SK-N-SH (cell line): ENCODE measurements around the gene VAMP5. TPM values are rescaled to one million over a fixed set of nuclear protein-coding genes. Genes with fewer than 3 reads are reported as not detected.

Experiments used
- CTCF ChIA-PET: fragments of 300-600, 350-600 bp; formaldehyde crosslinking; extraction: SDS; loops from one replicate; lab custom pipeline; 2021; lab: Yijun Ruan, JAX
- POLR2A ChIA-PET: fragments of 350-600 bp; sonication (Branson Sonifier 250); formaldehyde crosslinking; extraction: SDS; loops from one replicate; lab custom pipeline; 2020; ENCODE audit warnings: antibody characterized with exemption, inconsistent platforms; lab: Yijun Ruan, JAX
- DNase-seq: peaks from one replicate; pipeline ENCODE4 v3.0.0; 2012
- H2AFZ ChIP-seq: fragments of 200-600 bp; sonication (generic); 2 replicates; pipeline ENCODE4 v1.8.1; 2016; ENCODE audit warnings: antibody characterized with exemption, mild to moderate bottlenecking, low read depth
- H3F3A ChIP-seq: fragments of 200-600 bp; sonication (generic); replicated peaks from 2 replicates; pipeline ENCODE3; 2016; ENCODE audit warnings: antibody characterized with exemption, mild to moderate bottlenecking; ENCODE audit not compliant: insufficient read depth
- H3K27ac ChIP-seq, 2 experiments: fragments of 200-500 bp in 1 of 2; fragments of 200-600 bp in 1 of 2; sonication (Bioruptor generic) in 1 of 2; sonication (generic), shearing (Covaris generic) in 1 of 2; 2 replicates each; pipeline versions ENCODE4 v1.5.1 to v1.6.1; 2014 to 2016; ENCODE audit warnings: low read depth in 2 of 2, inconsistent platforms in 1 of 2, low read length in 1 of 2, mild to moderate bottlenecking in 1 of 2, mixed read lengths in 1 of 2
- H3K27me3 ChIP-seq: fragments of 200-600 bp; sonication (generic), shearing (Covaris generic); 2 replicates; pipeline ENCODE4 v1.6.1; 2016; ENCODE audit warnings: mixed run types; ENCODE audit not compliant: insufficient read depth
- H3K36me3 ChIP-seq, 2 experiments: fragments of 200-500 bp in 1 of 2; fragments of 200-600 bp in 1 of 2; sonication (Bioruptor generic) in 1 of 2; sonication (generic) in 1 of 2; replicated peaks in 1 of 2; 2 replicates each; pipeline versions ENCODE3 to v1.5.1; 2014 to 2016; ENCODE audit warnings: low read length in 1 of 2, mild to moderate bottlenecking in 1 of 2; ENCODE audit not compliant: insufficient read depth in 2 of 2, control insufficient read depth in 1 of 2
- H3K4me1 ChIP-seq, 2 experiments: fragments of 200-500 bp in 1 of 2; fragments of 200-600 bp in 1 of 2; sonication (Bioruptor generic) in 1 of 2; sonication (generic), shearing (Covaris generic) in 1 of 2; 2 replicates each; pipeline versions ENCODE4 v1.5.1 to v1.6.1; 2014 to 2016; ENCODE audit warnings: low read depth in 1 of 2, low read length in 1 of 2, mixed run types in 1 of 2; ENCODE audit not compliant: insufficient read depth in 2 of 2, control insufficient read depth in 1 of 2
- H3K4me2 ChIP-seq: fragments of 200-600 bp; sonication (generic), shearing (Covaris generic); 2 replicates; pipeline ENCODE4 v1.6.1; 2017; ENCODE audit warnings: mixed run types
- H3K4me3 ChIP-seq, 2 experiments: fragments of 200-500 bp in 1 of 2; fragments of 200-600 bp in 1 of 2; sonication (Bioruptor generic) in 1 of 2; sonication (generic), shearing (Covaris generic) in 1 of 2; 2 replicates each; pipeline versions ENCODE4 v1.5.1 to v1.8.1; 2014 to 2016; ENCODE audit warnings: low read depth in 2 of 2, inconsistent platforms in 1 of 2, low read length in 1 of 2, mild to moderate bottlenecking in 1 of 2, mixed read lengths in 1 of 2, moderate library complexity in 1 of 2
- H3K79me2 ChIP-seq: fragments of 200-600 bp; sonication (generic); 2 replicates; pipeline ENCODE4 v1.8.1; 2017; ENCODE audit warnings: mild to moderate bottlenecking; ENCODE audit not compliant: insufficient read depth
- H3K9ac ChIP-seq: fragments of 200-600 bp; sonication (generic); 2 replicates; pipeline ENCODE4 v1.6.1; 2017; ENCODE audit warnings: mixed run types
- H3K9me2 ChIP-seq: fragments of 200-600 bp; sonication (generic); 2 replicates; pipeline ENCODE4 v1.6.1; 2017; ENCODE audit warnings: mixed run types
- H3K9me3 ChIP-seq: fragments of 200-600 bp; sonication (generic); 2 replicates; pipeline ENCODE4 v1.6.1; 2017; ENCODE audit warnings: mixed run types, mild to moderate bottlenecking, moderate library complexity
- H4K20me1 ChIP-seq: fragments of 200-600 bp; sonication (generic); 2 replicates; pipeline ENCODE4 v1.6.1; 2017; ENCODE audit warnings: mild to moderate bottlenecking, mixed run types; ENCODE audit not compliant: insufficient read depth
- CHD2 ChIP-seq: fragments of 150-350 bp; IDR thresholded peaks from 2 replicates; pipeline ENCODE4 v1.6.1; 2018; ENCODE audit warnings: low read length; ENCODE audit not compliant: partially characterized antibody
- ELF1 ChIP-seq: IDR thresholded peaks from 2 replicates; pipeline ENCODE4 v1.4.0; 2012
- EP300 ChIP-seq, 2 experiments: IDR thresholded peaks; 2 replicates each; pipeline versions ENCODE4 v1.4.0 to v1.6.1; 2012; ENCODE audit warnings: borderline replicate concordance in 1 of 2, low read depth in 1 of 2, low read length in 1 of 2
- FOSL2 ChIP-seq: IDR thresholded peaks from 2 replicates; pipeline ENCODE4 v1.4.0; 2012; ENCODE audit warnings: low read depth, mild to moderate bottlenecking, moderate library complexity, borderline replicate concordance
- FOXJ3 ChIP-seq: sonication (generic); formaldehyde crosslinking; IDR thresholded peaks from 2 replicates; pipeline ENCODE4 v1.5.1; 2020; ENCODE audit warnings: mild to moderate bottlenecking, missing genetic modification reagents
- FOXM1 ChIP-seq: IDR thresholded peaks from 2 replicates; pipeline ENCODE4 v1.4.0; 2012; ENCODE audit warnings: low read depth, mild to moderate bottlenecking
- IRF3 ChIP-seq: fragments of 150-350 bp; IDR thresholded peaks from 2 replicates; pipeline ENCODE4 v1.6.1; 2016; ENCODE audit warnings: mild to moderate bottlenecking, low read depth, low read length
- JUND ChIP-seq: IDR thresholded peaks from 2 replicates; pipeline ENCODE4 v1.4.0; 2012
- MAX ChIP-seq: IDR thresholded peaks from 2 replicates; pipeline ENCODE4 v1.4.0; 2012; ENCODE audit warnings: low read depth
- MEF2A ChIP-seq: IDR thresholded peaks from 2 replicates; pipeline ENCODE4 v1.4.0; 2012; ENCODE audit warnings: low read depth, borderline replicate concordance
- NFIC ChIP-seq: IDR thresholded peaks from 2 replicates; pipeline ENCODE4 v1.4.0; 2012; ENCODE audit warnings: borderline replicate concordance
- NRF1 ChIP-seq: IDR thresholded peaks from 2 replicates; pipeline ENCODE4 v1.6.1; 2012; ENCODE audit warnings: low read depth, mild to moderate bottlenecking, low read length
- POLR2AphosphoS5 ChIP-seq: IDR thresholded peaks from 2 replicates; pipeline ENCODE4 v1.6.1; 2012; ENCODE audit warnings: low read depth, low read length
- RCOR1 ChIP-seq: fragments of 150-350 bp; IDR thresholded peaks from 2 replicates; pipeline ENCODE4 v1.6.1; 2017; ENCODE audit warnings: antibody characterized with exemption, low read length
- REST ChIP-seq: IDR thresholded peaks from 2 replicates; pipeline ENCODE4 v1.6.1; 2012; ENCODE audit warnings: mild to moderate bottlenecking, low read depth, low read length, moderate library complexity
- RFX5 ChIP-seq: IDR thresholded peaks from 2 replicates; pipeline ENCODE4 v1.6.1; 2012; ENCODE audit warnings: mild to moderate bottlenecking, improper control_type of control experiment, low read length
- RXRA ChIP-seq: IDR thresholded peaks from 2 replicates; pipeline ENCODE4 v1.4.0; 2012; ENCODE audit warnings: low read depth, mild to moderate bottlenecking, borderline replicate concordance
- SIN3A ChIP-seq: IDR thresholded peaks from 2 replicates; pipeline ENCODE4 v1.6.1; 2012; ENCODE audit warnings: low read depth, mild to moderate bottlenecking, low read length, moderate library complexity, borderline replicate concordance
- SMC3 ChIP-seq: IDR thresholded peaks from 2 replicates; pipeline ENCODE4 v1.6.1; 2012; ENCODE audit warnings: low read depth, low read length, improper control_type of control experiment
- TCF12 ChIP-seq: IDR thresholded peaks from 2 replicates; pipeline ENCODE4 v1.4.0; 2012
- TEAD4 ChIP-seq: IDR thresholded peaks from 2 replicates; pipeline ENCODE4 v1.4.0; 2012; ENCODE audit warnings: mild to moderate bottlenecking, borderline replicate concordance; ENCODE audit not compliant: insufficient read depth
- USF1 ChIP-seq: IDR thresholded peaks from 2 replicates; pipeline ENCODE4 v1.4.0; 2012; ENCODE audit warnings: low read depth, borderline replicate concordance
- USF2 ChIP-seq: fragments of 150-350 bp; IDR thresholded peaks from 2 replicates; pipeline ENCODE4 v1.6.1; 2017; ENCODE audit warnings: antibody characterized with exemption, low read length, low read depth, borderline replicate concordance
- YY1 ChIP-seq: IDR thresholded peaks from 2 replicates; pipeline ENCODE4 v1.4.0; 2012; ENCODE audit warnings: low read depth, mild to moderate bottlenecking
- WGBS: methylation state at CpG from one replicate; pipeline ENCODE4 v1.1.6; 2017; ENCODE audit warnings: low lambda C conversion rate; 5-methylcytosine and 5-hydroxymethylcytosine counted together
- polyA plus RNA-seq, 3 experiments: library from polyadenylated mRNA; depleted of rRNA; stranded (reverse); fragments of >200 nt; gene quantifications; 2 replicates each; pipeline ENCODE4 v1.2.3, GENCODE V29; 2012

VAMP5 gene
- polyA plus RNA-seq, 1 of the 3 experiments (the other 2 are of a cell fraction), result 12.0 TPM

- no peak overlapping the region for H2AFZ ChIP-seq
- H3K27ac ChIP-seq, result no peak overlapping the region
- TF ChIP-seq FOXJ3 (CRISPR knock-in tag) (no peak), JUND (no peak), IRF3 (no peak), FOXM1 (no peak), RFX5 (no peak), YY1 (no peak), POLR2AphosphoS5 (no peak), NFIC (no peak), SMC3 (no peak), REST (no peak), EP300 (IDR thresholded peaks at IDR 0.05; ENCODE audit: borderline replicate concordance in 1 of 2, low read depth in 1 of 2, low read length in 1 of 2) (no peak), USF1 (no peak)
- no peaks in the 10 kb centered on the region for H3K36me3 ChIP-seq
- ChIA-PET CTCF (interaction anchor here (1.0 kb wide), 1 partner anchor 14 kb away, joined by 3 read pairs; no protein-coding TSS in a partner anchor), POLR2A (no interaction called here)
- H3K4me1 ChIP-seq, result no peaks in the 10 kb centered on the region
- H3K9me2 ChIP-seq, result no peaks in the 10 kb centered on the region
- no peaks in the 10 kb centered on the region for H3K9me3 ChIP-seq
- DNase-seq, result no peak
- no peak overlapping the region for H3K9ac ChIP-seq
- peaks cover 4% of the 10 kb centered on the region for H3F3A ChIP-seq
- H3K4me3 ChIP-seq, result no peak overlapping the region
- no peaks in the 10 kb centered on the region for H4K20me1 ChIP-seq
- H3K79me2 ChIP-seq, result no peaks in the 10 kb centered on the region; the same call in 1 of the 2 replicates
- H3K4me2 ChIP-seq, result no peak overlapping the region
- WGBS, result 51% methylated on average over 4 of the region's 4 CpGs
- H3K27me3 ChIP-seq, result peaks cover 11% of the 10 kb centered on the region; the same call in 1 of the 2 replicates
Measured at GRCh38 chr2:85566265-85566664, 18.0 kb upstream of the VAMP5 start.

GRCh38 chr2:85575739-85576138 lies 8.5 kb upstream of the VAMP5 start:
- no peaks in the 10 kb centered on the region for H3K4me1 ChIP-seq
- H3F3A ChIP-seq, result no peaks in the 10 kb centered on the region
- no peaks in the 10 kb centered on the region for H3K9me2 ChIP-seq
- no peak overlapping the region for H2AFZ ChIP-seq
- no peak for DNase-seq
- H3K27me3 ChIP-seq, result peaks cover 22% of the 10 kb centered on the region
- ChIA-PET POLR2A (no interaction called here), CTCF (interaction anchor here (0.6 kb wide), 1 partner anchor 251 kb away, joined by 3 read pairs; no protein-coding TSS in a partner anchor)
- H3K79me2 ChIP-seq, result no peaks in the 10 kb centered on the region
- H3K9me3 ChIP-seq, result no peaks in the 10 kb centered on the region
- no peaks in the 10 kb centered on the region for H4K20me1 ChIP-seq
- H3K27ac ChIP-seq, result no peak overlapping the region
- H3K4me3 ChIP-seq, result no peak overlapping the region
- no peak overlapping the region for H3K9ac ChIP-seq
- WGBS, result 77% methylated on average over 8 of the region's 8 CpGs
- H3K36me3 ChIP-seq, result no peaks in the 10 kb centered on the region
- H3K4me2 ChIP-seq, result no peak overlapping the region
- TF ChIP-seq SIN3A (no peak), MEF2A (no peak), MAX (no peak), FOSL2 (no peak), RXRA (no peak), JUND (no peak), USF2 (no peak), RCOR1 (no peak), CHD2 (no peak), TCF12 (no peak), ELF1 (no peak), FOXM1 (no peak), YY1 (no peak), NRF1 (no peak), TEAD4 (no peak)
